ENCODE results near the gene NUDT14.

NUDT14 gene

DNA sequence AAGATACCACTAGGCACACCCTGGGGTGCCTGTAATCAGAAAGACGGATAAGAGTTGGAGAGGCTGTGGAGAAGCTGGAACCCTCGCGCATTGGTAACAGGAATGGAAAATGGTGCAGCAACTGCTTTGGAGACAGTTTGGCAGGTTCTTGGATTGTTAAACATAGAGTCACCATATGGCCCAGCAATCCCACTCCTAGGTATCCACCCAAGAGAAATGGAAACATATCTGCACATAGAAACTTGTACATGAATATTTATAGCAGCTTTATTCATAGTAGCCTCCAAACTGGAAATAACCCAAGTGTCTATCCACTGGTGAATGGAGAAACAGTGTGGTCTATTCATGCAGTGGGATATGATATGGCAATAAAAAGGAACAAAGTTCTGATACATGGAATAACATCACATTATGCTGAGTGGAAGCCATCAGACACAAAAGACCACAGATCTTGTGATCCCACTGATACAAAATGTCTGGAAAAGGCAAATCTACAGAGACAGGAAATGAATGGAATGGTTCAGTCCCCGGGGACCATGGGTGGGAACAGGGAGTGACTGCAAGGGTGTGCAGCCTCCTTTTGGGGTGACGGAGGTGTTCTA lies 57.9 kb downstream of the NUDT14 start:
- H3K9ac ChIP-seq (ENCODE audit: low read depth, low read length, poor library complexity, severe bottlenecking): no peak overlapping the region
- H3K79me2 ChIP-seq (ENCODE audit: insufficient read depth, low read length): no peaks in the 10 kb centered on the region
- no peaks in the 10 kb centered on the region for H3K27me3 ChIP-seq (ENCODE audit: insufficient read depth, low read length, poor library complexity, severe bottlenecking)
- H3F3A ChIP-seq (ENCODE audit: low read depth): no peaks in the 10 kb centered on the region
- no peak overlapping the region for H2AFZ ChIP-seq (ENCODE audit: low read length)
- H3K4me3 ChIP-seq (ENCODE audit: low read length, poor library complexity, severe bottlenecking): no peak overlapping the region
- H3K36me3 ChIP-seq (ENCODE audit: insufficient read depth, low read length): no peaks in the 10 kb centered on the region
- TF ChIP-seq CTCF (conservative IDR thresholded peaks at IDR 0.05; ENCODE audit: low read length): no peak
- no peak for TF ChIP-seq EZH2phosphoT487 (IDR thresholded peaks at IDR 0.05; ENCODE audit: borderline replicate concordance)
- no peaks in the 10 kb centered on the region for H3K9me2 ChIP-seq (replicated peaks; ENCODE audit: low read depth, low read length)
- H3K4me1 ChIP-seq (ENCODE audit: insufficient read depth, low read length, poor library complexity, severe bottlenecking): peaks cover 18% of the 10 kb centered on the region
- H3K4me2 ChIP-seq (ENCODE audit: low read depth, low read length, poor library complexity, severe bottlenecking): peak overlapping the region; percentile 88
- peaks cover 13% of the 10 kb centered on the region; the same call in 1 of the 2 replicates for H3K9me3 ChIP-seq (ENCODE audit: insufficient read depth, low read depth, low read length)
- no peaks in the 10 kb centered on the region for H4K20me1 ChIP-seq (ENCODE audit: insufficient read depth, low read length, poor library complexity, severe bottlenecking)
